Kidney (tissue), 14 donors: Measurements from ENCODE around the gene CCM2. TPM values are rescaled to one million over a fixed set of nuclear protein-coding genes. Genes with fewer than 3 reads are reported as not detected.

Experiments used
- DNase-seq, 5 donors: peaks; one replicate each; pipeline ENCODE4 v3.0.0-alpha.2; 2013 to 2020
- FAIRE-seq: peaks from 2 replicates; lab custom pipeline; 2012; peaks lifted over from hg19 to GRCh38; lab: Jason Lieb, UNC
- H3K27ac ChIP-seq, 2 donors: one replicate each; pipeline ENCODE4 v1.7.0; 2013; ENCODE audit warnings: low read depth in 2 of 2, low read length in 2 of 2, inconsistent platforms in 1 of 2
- H3K27me3 ChIP-seq: one replicate; pipeline ENCODE4 v1.7.1; 2013; ENCODE audit warnings: low read length, inconsistent platforms; ENCODE audit not compliant: control insufficient read depth, insufficient read depth
- H3K36me3 ChIP-seq, 3 donors: one replicate each; pipeline versions ENCODE4 v1.7.0 to v1.7.1; 2013; ENCODE audit warnings: low read length in 3 of 3, control low read depth in 1 of 3, inconsistent platforms in 1 of 3; ENCODE audit not compliant: insufficient read depth in 3 of 3, control insufficient read depth in 2 of 3
- H3K4me1 ChIP-seq, 3 donors: one replicate each; pipeline versions ENCODE4 v1.7.0 to v1.7.1; 2013; ENCODE audit warnings: low read length in 3 of 3, inconsistent platforms in 1 of 3, low read depth in 1 of 3; ENCODE audit not compliant: control insufficient read depth in 2 of 3, insufficient read depth in 2 of 3
- H3K4me3 ChIP-seq, 3 donors: one replicate each; pipeline versions ENCODE4 v1.7.0 to v1.8.1; 2013; ENCODE audit warnings: low read length in 3 of 3, control low read depth in 1 of 3, inconsistent platforms in 1 of 3
- H3K9ac ChIP-seq, 3 donors: one replicate each; pipeline versions ENCODE4 v1.7.0 to v1.7.1; 2013; ENCODE audit warnings: low read length in 3 of 3, control low read depth in 1 of 3, inconsistent platforms in 1 of 3
- H3K9me3 ChIP-seq, 3 donors: one replicate each; pipeline versions ENCODE4 v1.7.0 to v1.7.1; 2013; ENCODE audit warnings: low read length in 3 of 3, control low read depth in 1 of 3, inconsistent platforms in 1 of 3; ENCODE audit not compliant: control insufficient read depth in 2 of 3, insufficient read depth in 1 of 3
- intact Hi-C: fragments of 100-400 bp; cut with DNase I; formaldehyde crosslinking; loops from one replicate; pipeline ENCODE4 v1.11.1; 2022
- polyA plus RNA-seq: library from polyadenylated mRNA; stranded (reverse); fragments of 350-450 nt; fragmentation: Illumina TruSeq; extraction: RNeasy Lipid Tissue Mini Kit (QIAGEN cat#74804); gene quantifications from one replicate; pipeline ENCODE4 v1.2.3, GENCODE V29; 2014; ENCODE audit warnings: low read depth, low replicate concordance; ENCODE audit not compliant: insufficient read depth
- total RNA-seq: library from RNA; stranded (reverse); fragmentation: NEBNext Ultra II Directional; extraction: Animal tissue kit (Norgen Biotek cat#: 25700); gene quantifications from one replicate; pipeline ENCODE4 v1.2.1, GENCODE V29; 2021
- TF ChIP-seq, protein P1 (sequence below): IDR thresholded peaks from 3 replicates; pipeline ENCODE4 v1.5.1; 2012; ENCODE audit warnings: mild to moderate bottlenecking, moderate library complexity, borderline replicate concordance; ENCODE audit not compliant: insufficient read depth; ENCODE audit errors: extremely low read depth
- donor health status: control.
- donor health status: control.
- donor health status: control.
- donor health status: control.
- donor health status: control.
- donor health status: DM: yes; HTN: yes; CAD: no.
- donor health status: Normal renal cell carcinoma (clear cell type).

CCM2 gene
- total and polyA plus RNA-seq, 2 donors from 2014 or later, result 35.0 to 37.8 TPM

DNA sequence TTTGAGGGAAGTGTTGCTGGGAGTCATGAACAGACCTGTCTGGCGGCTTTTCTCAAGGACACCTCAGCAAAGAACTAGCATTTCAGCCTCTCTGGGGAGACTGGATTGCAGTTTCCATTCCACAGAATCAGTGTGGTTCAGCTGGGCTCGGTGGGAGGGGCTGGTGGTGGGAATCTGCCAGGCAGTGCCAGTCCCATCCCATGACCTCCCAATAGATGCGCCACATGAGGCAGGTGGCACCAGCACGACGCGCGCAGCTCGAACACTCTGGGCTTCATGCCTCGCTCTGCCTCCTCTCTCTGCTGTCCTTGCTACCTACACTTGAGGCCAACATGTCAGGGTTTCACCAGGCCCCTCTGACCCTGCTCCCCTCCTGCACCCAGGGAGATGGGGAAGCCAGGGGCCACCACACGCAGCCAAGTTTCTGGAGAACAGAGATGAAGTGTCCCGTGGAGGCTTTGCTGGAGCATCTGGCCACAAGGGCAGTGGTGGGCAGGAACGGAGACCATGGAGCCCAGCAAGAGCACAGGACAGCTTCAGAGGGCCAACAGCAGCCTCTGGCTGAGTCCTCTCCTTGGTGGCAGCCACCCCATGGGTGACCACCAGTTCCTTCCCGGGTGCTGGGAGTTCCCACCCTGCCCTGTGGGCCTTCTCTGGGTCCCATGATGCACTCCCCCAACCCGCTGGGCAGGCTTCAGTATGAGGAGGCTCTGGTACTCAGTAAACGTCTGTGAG lies 86.5 kb downstream of the CCM2 start:
- TF ChIP-seq, protein P1, sequence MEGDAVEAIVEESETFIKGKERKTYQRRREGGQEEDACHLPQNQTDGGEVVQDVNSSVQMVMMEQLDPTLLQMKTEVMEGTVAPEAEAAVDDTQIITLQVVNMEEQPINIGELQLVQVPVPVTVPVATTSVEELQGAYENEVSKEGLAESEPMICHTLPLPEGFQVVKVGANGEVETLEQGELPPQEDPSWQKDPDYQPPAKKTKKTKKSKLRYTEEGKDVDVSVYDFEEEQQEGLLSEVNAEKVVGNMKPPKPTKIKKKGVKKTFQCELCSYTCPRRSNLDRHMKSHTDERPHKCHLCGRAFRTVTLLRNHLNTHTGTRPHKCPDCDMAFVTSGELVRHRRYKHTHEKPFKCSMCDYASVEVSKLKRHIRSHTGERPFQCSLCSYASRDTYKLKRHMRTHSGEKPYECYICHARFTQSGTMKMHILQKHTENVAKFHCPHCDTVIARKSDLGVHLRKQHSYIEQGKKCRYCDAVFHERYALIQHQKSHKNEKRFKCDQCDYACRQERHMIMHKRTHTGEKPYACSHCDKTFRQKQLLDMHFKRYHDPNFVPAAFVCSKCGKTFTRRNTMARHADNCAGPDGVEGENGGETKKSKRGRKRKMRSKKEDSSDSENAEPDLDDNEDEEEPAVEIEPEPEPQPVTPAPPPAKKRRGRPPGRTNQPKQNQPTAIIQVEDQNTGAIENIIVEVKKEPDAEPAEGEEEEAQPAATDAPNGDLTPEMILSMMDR, result no peak
- DNase-seq, result peak in 1 of 5 donors; percentile 40
- no peaks in the 10 kb centered on the region for H3K9me3 ChIP-seq
- peaks cover 0 to 2% (median 0%) of the 10 kb centered on the region in 3 donors for H3K4me1 ChIP-seq
- no peaks in the 10 kb centered on the region for H3K36me3 ChIP-seq
- H3K27ac ChIP-seq, result no peak overlapping the region
- H3K27me3 ChIP-seq, result no peaks in the 10 kb centered on the region
- no peak overlapping the region for H3K9ac ChIP-seq
- intact Hi-C loops, result no loop called here
- no peak for FAIRE-seq
- no peak overlapping the region for H3K4me3 ChIP-seq

DNA sequence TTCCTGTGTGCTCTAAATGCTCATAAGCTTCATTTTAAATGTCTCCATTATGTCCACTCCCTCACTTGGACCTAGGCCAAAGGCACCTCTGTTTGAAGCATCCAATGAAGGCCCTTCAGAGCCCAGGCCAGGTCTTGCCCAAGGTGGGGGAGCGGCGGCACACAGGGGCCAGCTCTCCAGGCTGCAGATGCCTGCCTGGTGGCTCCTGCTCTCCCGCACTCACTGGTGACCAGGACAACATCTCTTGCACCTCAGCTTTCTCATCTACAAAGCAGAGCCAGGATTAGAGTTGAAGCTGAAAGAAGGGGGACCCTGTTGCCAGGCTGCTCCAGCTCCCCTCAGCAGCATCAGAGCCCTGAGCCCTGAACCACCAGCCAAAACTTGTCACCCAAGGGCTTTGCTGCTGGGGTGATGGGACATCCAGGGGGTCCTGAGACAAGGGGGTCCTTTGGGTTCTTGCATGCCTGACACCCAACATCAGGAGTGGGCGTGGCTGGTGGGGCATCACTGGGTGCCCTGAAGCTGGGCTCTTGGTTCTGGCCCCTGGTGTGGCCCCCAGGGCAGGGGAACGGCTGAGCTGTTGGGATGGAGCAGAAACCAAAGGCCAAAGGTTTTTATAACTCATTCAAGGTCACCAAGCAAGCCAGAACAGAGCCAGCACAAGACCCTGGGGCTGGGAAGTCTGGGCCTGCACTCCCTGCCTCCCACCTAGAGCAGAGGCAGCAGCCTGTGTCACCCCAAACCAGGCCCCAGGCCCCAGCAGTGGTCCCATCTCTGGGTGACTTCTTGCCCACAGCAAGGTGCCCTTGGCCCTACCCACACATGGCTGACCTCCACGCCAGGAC lies 87.5 kb downstream of the CCM2 start:
- H3K4me3 ChIP-seq, result no peak overlapping the region

DNA sequence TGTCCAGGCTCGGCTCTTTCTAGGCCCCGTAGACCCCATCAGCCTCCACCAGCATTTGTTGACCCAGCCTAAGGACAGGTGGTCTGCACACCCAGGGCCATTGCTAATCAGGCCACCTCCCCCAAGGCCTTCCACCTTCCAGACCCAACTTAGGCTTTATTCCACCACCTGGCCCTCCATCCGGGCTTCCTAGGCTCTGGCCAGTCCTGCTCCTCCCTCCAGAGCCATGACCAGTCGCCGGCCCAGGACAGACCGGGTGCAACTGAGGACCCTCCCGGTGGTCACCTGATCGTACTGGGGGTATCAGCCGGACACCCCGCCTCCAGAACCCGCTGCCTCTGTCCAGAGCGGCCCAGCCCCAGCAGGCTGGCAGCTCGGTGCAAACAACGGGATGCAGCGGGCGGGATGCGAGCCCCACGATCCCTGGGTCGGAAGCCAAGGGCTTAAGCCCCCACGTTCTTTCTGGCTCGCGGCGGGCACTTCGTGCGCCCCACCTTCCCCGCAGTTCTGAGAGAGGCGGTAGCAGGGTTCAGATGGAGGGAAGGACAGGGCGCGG lies 88.2 kb downstream of the CCM2 start:
- H3K4me1 ChIP-seq, result peaks cover 0 to 2% (median 0%) of the 10 kb centered on the region in 3 donors

More for the DNA sequence above, 87.5 kb downstream of the CCM2 start:
- TF ChIP-seq, protein P1, result no peak
- DNase-seq, result peak in 1 of 5 donors; percentile 47
- Histone ChIP-seq H3K27ac (no peak overlapping the region), H3K36me3 (no peaks in the 10 kb centered on the region), H3K27me3 (no peaks in the 10 kb centered on the region), H3K4me1 (peaks cover 0 to 2% (median 0%) of the 10 kb centered on the region in 3 donors), H3K9me3 (no peaks in the 10 kb centered on the region), H3K9ac (no peak overlapping the region)
- intact Hi-C loops, result no loop called here
- no peak for FAIRE-seq

More for the DNA sequence above, 88.2 kb downstream of the CCM2 start:
- Histone ChIP-seq H3K9me3 (no peaks in the 10 kb centered on the region), H3K27ac (no peak overlapping the region), H3K9ac (peak overlapping the region in 1 of 3 donors; percentile 12), H3K4me3 (peak overlapping the region in 1 of 3 donors; percentile 55), H3K36me3 (no peaks in the 10 kb centered on the region), H3K27me3 (no peaks in the 10 kb centered on the region)
- no peak for FAIRE-seq
- DNase-seq, result peak in 2 of 5 donors; percentile 26 to 61
- TF ChIP-seq, protein P1, result no peak
- intact Hi-C loops, result no loop called here
